H1 (cell line): ENCODE measurements around the gene IQSEC3. TPM values are rescaled to one million over a fixed set of nuclear protein-coding genes. Genes with fewer than 3 reads are reported as not detected.

Source experiments
- CTCF ChIA-PET: fragments of 300-600 bp; sonication (Branson Sonifier 250); formaldehyde crosslinking; loops from one replicate; lab custom pipeline; 2021; ENCODE audit not compliant: partially characterized antibody; lab: Charles Lee
- POLR2A ChIA-PET: fragments of 300-600 bp; sonication (Branson Sonifier 250); formaldehyde crosslinking; loops from one replicate; lab custom pipeline; 2021; ENCODE audit warnings: inconsistent platforms; ENCODE audit not compliant: partially characterized antibody; lab: Charles Lee
- DNase-seq, 2 experiments: peaks; one replicate each; pipeline versions ENCODE4 v3.0.0 to v3.0.0-alpha.2; 2010 to 2022; ENCODE audit warnings: low spot score in 2 of 2, low read depth in 1 of 2, mixed read lengths in 1 of 2
- FAIRE-seq: peaks from 2 replicates; lab custom pipeline; 2011; peaks lifted over from hg19 to GRCh38; lab: Jason Lieb, UNC
- H2AFZ ChIP-seq: 2 replicates; pipeline ENCODE4 v1.8.1; 2012; ENCODE audit warnings: low read length, inconsistent platforms
- H2AK5ac ChIP-seq: 2 replicates; pipeline ENCODE4 v1.6.1; 2013; ENCODE audit warnings: low read depth, low read length
- H2BK120ac ChIP-seq: replicated peaks from 2 replicates; pipeline ENCODE3; 2013; ENCODE audit warnings: low read depth, low read length, inconsistent platforms
- H2BK12ac ChIP-seq: 2 replicates; pipeline ENCODE4 v1.6.1; 2013; ENCODE audit warnings: low read depth, low read length
- H2BK15ac ChIP-seq: 2 replicates; pipeline ENCODE4 v1.6.1; 2013; ENCODE audit warnings: low read length
- H2BK20ac ChIP-seq: 2 replicates; pipeline ENCODE4 v1.6.1; 2013; ENCODE audit warnings: low read length
- H2BK5ac ChIP-seq: 2 replicates; pipeline ENCODE4 v1.6.1; 2013; ENCODE audit warnings: low read depth, low read length
- H3K14ac ChIP-seq: 2 replicates; pipeline ENCODE4 v1.6.1; 2013; ENCODE audit warnings: inconsistent platforms; ENCODE audit not compliant: insufficient read length
- H3K18ac ChIP-seq: 2 replicates; pipeline ENCODE4 v1.6.1; 2013; ENCODE audit warnings: low read length; ENCODE audit errors: extremely low read depth
- H3K23ac ChIP-seq: 2 replicates; pipeline ENCODE4 v1.6.1; 2013; ENCODE audit warnings: inconsistent platforms; ENCODE audit not compliant: insufficient read length
- H3K23me2 ChIP-seq: 2 replicates; pipeline ENCODE4 v1.6.1; 2013; ENCODE audit warnings: low read depth, low read length
- H3K27ac ChIP-seq: 2 replicates; pipeline ENCODE4 v1.6.1; 2011; ENCODE audit warnings: low read depth, low read length, inconsistent platforms
- H3K27me3 ChIP-seq, 4 experiments: replicated peaks in 1 of 4; 1 replicate in 1 of 4; 2 replicates in 3 of 4; pipeline versions ENCODE4 v1.6.1 to v1.8.1; 2011 to 2013; ENCODE audit warnings: low read length in 3 of 4, mild to moderate bottlenecking in 3 of 4, inconsistent platforms in 2 of 4, mixed read lengths in 2 of 4, moderate library complexity in 1 of 4; ENCODE audit not compliant: control insufficient read depth in 3 of 4, insufficient read depth in 3 of 4; ENCODE audit errors: extremely low read depth in 1 of 4
- H3K36me3 ChIP-seq, 4 experiments: 2 replicates each; pipeline versions ENCODE4 v1.6.1 to v1.8.1; 2011 to 2013; ENCODE audit warnings: mild to moderate bottlenecking in 4 of 4, low read length in 3 of 4, moderate library complexity in 2 of 4, control low read depth in 1 of 4, inconsistent platforms in 1 of 4; ENCODE audit not compliant: insufficient read depth in 4 of 4, control insufficient read depth in 2 of 4
- H3K4ac ChIP-seq: replicated peaks from 2 replicates; pipeline ENCODE3; 2013; ENCODE audit warnings: low read length, low read depth, mixed read lengths, inconsistent platforms; ENCODE audit not compliant: insufficient read length
- H3K4me1 ChIP-seq, 4 experiments: replicated peaks in 1 of 4; 1 replicate in 1 of 4; 2 replicates in 3 of 4; pipeline versions ENCODE4 v1.6.1 to v1.8.1; 2011 to 2013; ENCODE audit warnings: low read length in 3 of 4, inconsistent platforms in 2 of 4, mixed read lengths in 1 of 4; ENCODE audit not compliant: insufficient read depth in 4 of 4, control insufficient read depth in 3 of 4
- H3K4me2 ChIP-seq, 2 experiments: 2 replicates each; pipeline versions ENCODE4 v1.6.1 to v1.8.1; 2011 to 2013; ENCODE audit warnings: low read depth in 2 of 2, low read length in 2 of 2, control low read depth in 1 of 2, inconsistent platforms in 1 of 2, mild to moderate bottlenecking in 1 of 2; ENCODE audit not compliant: insufficient read depth in 1 of 2
- H3K4me3 ChIP-seq, 4 experiments: fragments of 200-600, 300-600 bp in 1 of 4; sonication (generic), shearing (Covaris generic), sonication (Bioruptor Twin) in 1 of 4; 2 replicates each; pipeline versions ENCODE4 v1.5.1 to v1.8.1; 2011 to 2016; ENCODE audit warnings: low read length in 4 of 4, low read depth in 3 of 4, control low read depth in 2 of 4, inconsistent platforms in 2 of 4, mild to moderate bottlenecking in 2 of 4, mixed read lengths in 1 of 4, moderate library complexity in 1 of 4; ENCODE audit not compliant: insufficient read depth in 2 of 4; ENCODE audit errors: extremely low read depth in 1 of 4
- H3K56ac ChIP-seq: replicated peaks from 2 replicates; pipeline ENCODE3; 2013; ENCODE audit warnings: low read depth, mild to moderate bottlenecking, mixed read lengths, low read length, inconsistent platforms; ENCODE audit not compliant: insufficient read length
- H3K79me1 ChIP-seq: 2 replicates; pipeline ENCODE4 v1.6.1; 2013; ENCODE audit warnings: low read depth, low read length, control low read depth
- H3K79me2 ChIP-seq, 2 experiments: 2 replicates each; pipeline versions ENCODE4 v1.6.1 to v1.8.1; 2012 to 2013; ENCODE audit warnings: low read length in 2 of 2, mild to moderate bottlenecking in 2 of 2, inconsistent platforms in 1 of 2; ENCODE audit not compliant: insufficient read depth in 2 of 2, control insufficient read depth in 1 of 2
- H3K9ac ChIP-seq, 4 experiments: replicated peaks in 1 of 4; 1 replicate in 1 of 4; 2 replicates in 3 of 4; pipeline versions ENCODE4 v1.6.1 to v1.8.1; 2011 to 2013; ENCODE audit warnings: low read depth in 3 of 4, low read length in 3 of 4, control low read depth in 2 of 4, mild to moderate bottlenecking in 2 of 4, moderate library complexity in 2 of 4, inconsistent platforms in 1 of 4; ENCODE audit errors: extremely low read depth in 1 of 4
- H3K9me3 ChIP-seq, 2 experiments: 2 replicates each; pipeline versions ENCODE4 v1.6.1 to v1.8.1; 2012 to 2013; ENCODE audit warnings: mild to moderate bottlenecking in 2 of 2, moderate library complexity in 2 of 2, control low read depth in 1 of 2, inconsistent platforms in 1 of 2, low read depth in 1 of 2, low read length in 1 of 2, mixed read lengths in 1 of 2; ENCODE audit not compliant: insufficient read depth in 2 of 2
- H4K20me1 ChIP-seq, 2 experiments: replicated peaks in 1 of 2; 2 replicates each; pipeline versions ENCODE3 to v1.8.1; 2011 to 2013; ENCODE audit warnings: inconsistent platforms in 2 of 2, low read length in 2 of 2, mild to moderate bottlenecking in 1 of 2; ENCODE audit not compliant: insufficient read depth in 2 of 2, control insufficient read depth in 1 of 2
- H4K5ac ChIP-seq: 2 replicates; pipeline ENCODE4 v1.6.1; 2013; ENCODE audit warnings: low read length, low read depth, mixed read lengths, inconsistent platforms; ENCODE audit not compliant: insufficient read length
- H4K8ac ChIP-seq: 2 replicates; pipeline ENCODE4 v1.8.0; 2013; ENCODE audit warnings: mild to moderate bottlenecking, moderate library complexity, low read length, inconsistent platforms; ENCODE audit not compliant: insufficient read depth; ENCODE audit errors: extremely low read depth
- H4K91ac ChIP-seq: replicated peaks from 2 replicates; pipeline ENCODE3; 2013; ENCODE audit warnings: low read length, mixed read lengths, inconsistent platforms; ENCODE audit not compliant: insufficient read length
- FOSL1 ChIP-seq: IDR thresholded peaks from 2 replicates; pipeline ENCODE4 v1.6.1; 2011; ENCODE audit warnings: mild to moderate bottlenecking, low read depth, low read length, moderate library complexity; ENCODE audit not compliant: insufficient read depth
- POLR2A ChIP-seq, 2 experiments: IDR thresholded peaks; 1 replicate in 1 of 2; 2 replicates in 1 of 2; pipeline ENCODE4 v1.6.1; 2011; ENCODE audit warnings: low read depth in 2 of 2, low read length in 2 of 2, mild to moderate bottlenecking in 2 of 2; ENCODE audit errors: control extremely low read depth in 1 of 2
- POLR2AphosphoS5 ChIP-seq: IDR thresholded peaks from 2 replicates; pipeline ENCODE4 v1.6.1; 2011; ENCODE audit warnings: low read depth, low read length
- RNF2 ChIP-seq: fragments of 200-900, 300-1000 bp; sonication (generic); IDR thresholded peaks from 2 replicates; pipeline ENCODE4 v1.7.1; 2016; ENCODE audit warnings: borderline replicate concordance, low read depth, mild to moderate bottlenecking, antibody characterized with exemption, low read length; ENCODE audit not compliant: poor library complexity, severe bottlenecking; ENCODE audit errors: missing control alignments
- SRF ChIP-seq: IDR thresholded peaks from 2 replicates; pipeline ENCODE4 v1.6.1; 2011; ENCODE audit warnings: mild to moderate bottlenecking, low read depth, low read length, moderate library complexity
- SUZ12 ChIP-seq: fragments of 200-600 bp; sonication (generic); IDR thresholded peaks from 2 replicates; pipeline ENCODE4 v1.6.1; 2012; ENCODE audit warnings: mild to moderate bottlenecking, inconsistent platforms, low read length, moderate library complexity, mixed read lengths
- WGBS, 2 experiments: shearing (Covaris generic) in 1 of 2; methylation state at CpG; one replicate each; pipeline versions ENCODE4 v1.1.6 to v1.1.7; 2013 to 2015; ENCODE audit warnings: low lambda C conversion rate in 2 of 2, mixed read lengths in 2 of 2, inconsistent platforms in 1 of 2, low coverage in 1 of 2, missing lambda C conversion rate in 1 of 2; ENCODE audit not compliant: insufficient replicate concordance in 2 of 2, insufficient coverage in 1 of 2, insufficient read length in 1 of 2; ENCODE audit errors: extremely low coverage in 1 of 2, missing lambda C conversion rate in 1 of 2; 5-methylcytosine and 5-hydroxymethylcytosine counted together
- polyA plus RNA-seq, 7 experiments: library from polyadenylated mRNA; depleted of rRNA in 3 of 7; stranded (reverse) in 5 of 7; unstranded in 2 of 7; fragments of >200 nt in 5 of 7; fragments of 200-250 nt in 2 of 7; gene quantifications; 1 replicate in 5 of 7; 2 replicates in 1 of 7; 4 replicates in 1 of 7; pipeline versions ENCODE4 v1.2.1 to v1.2.3, GENCODE V29; 2011 to 2013; ENCODE audit warnings: missing spikeins in 2 of 7, mixed read lengths in 2 of 7
- total RNA-seq: library from RNA; stranded (reverse); fragmentation: NEBNext Ultra II Directional; extraction: Animal tissue kit (Norgen Biotek cat#: 25700); gene quantifications from 2 replicates; pipeline ENCODE4 v1.2.1, GENCODE V29; 2021

The IQSEC3 gene
- total and polyA plus RNA-seq, 2 of the 8 experiments (the other 6 are each of a cell fraction or from before 2014, with no cell fraction given), result 1.2 to 3.1 TPM

DNA sequence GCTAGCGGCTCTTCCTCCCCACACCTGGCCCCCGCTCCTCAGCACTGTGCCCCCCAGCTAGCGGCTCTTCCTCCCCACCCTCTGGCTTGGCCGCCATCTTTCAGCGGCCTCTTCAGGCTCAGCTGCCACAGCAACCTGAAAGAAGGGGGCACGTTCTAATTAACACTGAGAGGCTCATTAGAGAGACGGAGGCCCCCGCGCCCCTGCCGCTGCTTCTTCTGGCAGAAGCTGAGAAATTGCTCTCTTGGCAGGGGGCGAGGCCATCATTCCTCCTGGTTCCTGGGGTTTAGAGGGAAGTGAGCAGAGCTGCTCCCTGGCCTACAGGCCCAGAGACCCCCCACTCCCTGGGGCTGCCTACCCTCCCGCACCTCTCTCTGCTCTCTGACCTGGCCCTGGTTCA, 64.4 kb downstream of the IQSEC3 start:
- no peak overlapping the region for H4K91ac ChIP-seq
- H3K79me2 ChIP-seq, result no peaks in the 10 kb centered on the region
- H2BK20ac ChIP-seq, result no peak overlapping the region
- FAIRE-seq, result no peak
- no peaks in the 10 kb centered on the region for H3K36me3 ChIP-seq
- no peak overlapping the region for H3K14ac ChIP-seq
- ChIA-PET POLR2A (no interaction called here), CTCF (interaction anchor here (0.7 to 1.5 kb wide), 6 partner anchors 14 to 67 kb away, joined by 3 to 4 read pairs (median 3); no protein-coding TSS in a partner anchor)
- H4K8ac ChIP-seq, result no peak overlapping the region
- H3K18ac ChIP-seq, result no peak overlapping the region
- no peaks in the 10 kb centered on the region for H4K20me1 ChIP-seq
- no peak overlapping the region for H2BK15ac ChIP-seq
- no peak for DNase-seq
- no peaks in the 10 kb centered on the region for H3K23me2 ChIP-seq
- H4K5ac ChIP-seq, result no peak overlapping the region
- no peak overlapping the region for H3K4me3 ChIP-seq
- H3K79me1 ChIP-seq, result no peaks in the 10 kb centered on the region
- no peak overlapping the region for H3K56ac ChIP-seq
- no peak overlapping the region for H2BK12ac ChIP-seq
- H3K4ac ChIP-seq, result no peak overlapping the region
- 87% methylated on average over 10 of the region's 12 CpGs; no CpG with 5 or more reads in 1 of the 2 experiments for WGBS, 2 experiments
- H3K27ac ChIP-seq, result no peak overlapping the region
- H3K9ac ChIP-seq, result no peak overlapping the region
- no peak overlapping the region for H3K4me2 ChIP-seq
- H2BK5ac ChIP-seq, result no peak overlapping the region
- 0 out of 7 replicates have a peak, but pooled peaks cover 0 to 2% (median 0%) of the 10 kb centered on the region in 4 experiments for H3K27me3 ChIP-seq
- H2AFZ ChIP-seq, result no peak overlapping the region
- no peak for TF ChIP-seq POLR2AphosphoS5
- TF ChIP-seq SRF, result no peak
- no peak for TF ChIP-seq FOSL1
- no peak for TF ChIP-seq POLR2A (IDR thresholded peaks at IDR 0.05; ENCODE audit: control extremely low read depth in 1 of 2, low read depth in 2 of 2, low read length in 2 of 2)
- TF ChIP-seq SUZ12, result no peak
- no peak for TF ChIP-seq RNF2
- H3K4me1 ChIP-seq, result no peaks in the 10 kb centered on the region
- no peaks in the 10 kb centered on the region for H3K9me3 ChIP-seq
- H2AK5ac ChIP-seq, result no peak overlapping the region
- H2BK120ac ChIP-seq, result no peak overlapping the region
- H3K23ac ChIP-seq, result no peak overlapping the region
